ENCODE results near the gene SPINK1. TPM values are rescaled to one million over a fixed set of nuclear protein-coding genes. Genes with fewer than 3 reads are reported as not detected.

Gene SPINK1
- polyA plus RNA-seq, 1 donor (not counting 4 experiments of a cell fraction or from before 2014, with no cell fraction given): 0.17 TPM

DNA sequence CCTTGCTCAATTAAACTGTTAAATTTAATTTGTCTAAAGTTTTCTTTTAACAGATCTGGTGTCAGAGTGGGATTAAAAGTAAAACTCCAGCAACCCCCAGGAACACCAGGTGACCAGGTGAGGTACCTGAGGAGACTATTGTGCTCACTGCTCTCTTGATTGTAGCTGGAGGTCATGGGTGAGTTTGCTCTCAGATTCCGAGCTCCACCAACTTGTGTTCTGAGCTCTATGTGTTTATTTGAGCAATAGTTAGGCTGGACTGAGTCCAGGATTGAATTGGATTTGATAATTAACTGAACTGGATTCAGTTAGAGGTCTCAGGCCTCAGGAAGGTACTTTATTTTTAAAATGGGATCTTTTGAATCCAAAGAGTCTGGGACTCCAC, 29.2 kb upstream of the SPINK1 start:
- dilution Hi-C loops (cut with MboI; ENCODE audit: extremely low pct_ligation_motif_present, low sequenced_read_pairs): loop anchor here (5.0 kb wide), 1 partner anchor 72 kb away; no protein-coding TSS in a partner anchor
- Histone ChIP-seq H4K20me1 (ENCODE audit: control insufficient read depth, extremely low read depth, insufficient read depth, low read length) (no peaks in the 10 kb centered on the region), H3K79me2 (ENCODE audit: control insufficient read depth, insufficient read depth, low read length) (no peaks in the 10 kb centered on the region), H3K4me3 (ENCODE audit: control insufficient read depth in 2 of 3, extremely low read depth in 1 of 3, insufficient read depth in 2 of 3, low read depth in 1 of 3, low read length in 3 of 3) (no peak overlapping the region), H3K9me1 (ENCODE audit: control insufficient read depth, extremely low read depth, insufficient read depth, low read length) (no peaks in the 10 kb centered on the region), H3K27me3 (ENCODE audit: control insufficient read depth, extremely low read depth, insufficient read depth, low read length) (no peaks in the 10 kb centered on the region), H3K4me1 (ENCODE audit: control insufficient read depth, extremely low read depth, insufficient read depth, low read length) (no peaks in the 10 kb centered on the region), H3K4me2 (ENCODE audit: control insufficient read depth, extremely low read depth, insufficient read depth, low read depth, low read length) (no peak overlapping the region), H3K9ac (ENCODE audit: control insufficient read depth, extremely low read depth, insufficient read depth, low read length) (no peak overlapping the region), H2AFZ (ENCODE audit: control insufficient read depth, low read length) (no peak overlapping the region), H3K27ac (ENCODE audit: control insufficient read depth, insufficient read depth, low read length) (no peak overlapping the region), H3K9me3 (ENCODE audit: control insufficient read depth, low read depth, low read length) (no peaks in the 10 kb centered on the region), H3K36me3 (ENCODE audit: control insufficient read depth in 2 of 2, extremely low read depth in 1 of 2, insufficient read depth in 2 of 2, low read length in 2 of 2) (no peaks in the 10 kb centered on the region)
- no peak for TF ChIP-seq EZH2 (IDR thresholded peaks at IDR 0.05; ENCODE audit: low read length)
- TF ChIP-seq, protein P1, sequence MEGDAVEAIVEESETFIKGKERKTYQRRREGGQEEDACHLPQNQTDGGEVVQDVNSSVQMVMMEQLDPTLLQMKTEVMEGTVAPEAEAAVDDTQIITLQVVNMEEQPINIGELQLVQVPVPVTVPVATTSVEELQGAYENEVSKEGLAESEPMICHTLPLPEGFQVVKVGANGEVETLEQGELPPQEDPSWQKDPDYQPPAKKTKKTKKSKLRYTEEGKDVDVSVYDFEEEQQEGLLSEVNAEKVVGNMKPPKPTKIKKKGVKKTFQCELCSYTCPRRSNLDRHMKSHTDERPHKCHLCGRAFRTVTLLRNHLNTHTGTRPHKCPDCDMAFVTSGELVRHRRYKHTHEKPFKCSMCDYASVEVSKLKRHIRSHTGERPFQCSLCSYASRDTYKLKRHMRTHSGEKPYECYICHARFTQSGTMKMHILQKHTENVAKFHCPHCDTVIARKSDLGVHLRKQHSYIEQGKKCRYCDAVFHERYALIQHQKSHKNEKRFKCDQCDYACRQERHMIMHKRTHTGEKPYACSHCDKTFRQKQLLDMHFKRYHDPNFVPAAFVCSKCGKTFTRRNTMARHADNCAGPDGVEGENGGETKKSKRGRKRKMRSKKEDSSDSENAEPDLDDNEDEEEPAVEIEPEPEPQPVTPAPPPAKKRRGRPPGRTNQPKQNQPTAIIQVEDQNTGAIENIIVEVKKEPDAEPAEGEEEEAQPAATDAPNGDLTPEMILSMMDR (optimal IDR thresholded peaks at IDR 0.05 in 1 of 3, IDR thresholded peaks at IDR 0.05 in 1 of 3, conservative IDR thresholded peaks at IDR 0.05 in 1 of 3; ENCODE audit: extremely low read depth in 1 of 3, insufficient read depth in 2 of 3, low read length in 3 of 3): no peak
- FAIRE-seq: no peak
- no peak for DNase-seq (ENCODE audit: low read depth, low spot score)

GRCh38 chr5:147859962-147860640, 28.6 kb upstream of the SPINK1 start:
- dilution Hi-C loops (cut with MboI; ENCODE audit: extremely low pct_ligation_motif_present, low sequenced_read_pairs): loop anchor here (5.0 kb wide), 1 partner anchor 72 kb away; no protein-coding TSS in a partner anchor
- Histone ChIP-seq H3K27me3 (ENCODE audit: control insufficient read depth, extremely low read depth, insufficient read depth, low read length) (no peaks in the 10 kb centered on the region), H3K9me1 (ENCODE audit: control insufficient read depth, extremely low read depth, insufficient read depth, low read length) (no peaks in the 10 kb centered on the region), H3K36me3 (ENCODE audit: control insufficient read depth in 2 of 2, extremely low read depth in 1 of 2, insufficient read depth in 2 of 2, low read length in 2 of 2) (no peaks in the 10 kb centered on the region), H3K4me1 (ENCODE audit: control insufficient read depth, extremely low read depth, insufficient read depth, low read length) (no peaks in the 10 kb centered on the region), H3K79me2 (ENCODE audit: control insufficient read depth, insufficient read depth, low read length) (no peaks in the 10 kb centered on the region), H4K20me1 (ENCODE audit: control insufficient read depth, extremely low read depth, insufficient read depth, low read length) (no peaks in the 10 kb centered on the region), H3K27ac (ENCODE audit: control insufficient read depth, insufficient read depth, low read length) (no peak overlapping the region), H3K4me2 (ENCODE audit: control insufficient read depth, extremely low read depth, insufficient read depth, low read depth, low read length) (no peak overlapping the region), H2AFZ (ENCODE audit: control insufficient read depth, low read length) (no peak overlapping the region), H3K9ac (ENCODE audit: control insufficient read depth, extremely low read depth, insufficient read depth, low read length) (no peak overlapping the region), H3K9me3 (ENCODE audit: control insufficient read depth, low read depth, low read length) (no peaks in the 10 kb centered on the region), H3K4me3 (ENCODE audit: control insufficient read depth in 2 of 3, extremely low read depth in 1 of 3, insufficient read depth in 2 of 3, low read depth in 1 of 3, low read length in 3 of 3) (no peak overlapping the region)
- no peak for DNase-seq (ENCODE audit: low read depth, low spot score)
- FAIRE-seq: no peak
- TF ChIP-seq, protein P1 (optimal IDR thresholded peaks at IDR 0.05 in 1 of 3, IDR thresholded peaks at IDR 0.05 in 1 of 3, conservative IDR thresholded peaks at IDR 0.05 in 1 of 3; ENCODE audit: extremely low read depth in 1 of 3, insufficient read depth in 2 of 3, low read length in 3 of 3): no peak
- no peak for TF ChIP-seq EZH2 (IDR thresholded peaks at IDR 0.05; ENCODE audit: low read length)
